Neural cell (in vitro differentiated cells): ENCODE results near the gene TPT1. TPM values are rescaled to one million over a fixed set of nuclear protein-coding genes. Genes with fewer than 3 reads are reported as not detected.

Experiments used
- H2AFZ ChIP-seq: fragments of 200-600, 300-800 bp; sonication (generic), shearing (Covaris generic); 2 replicates; pipeline ENCODE4 v1.6.0; 2014; ENCODE audit warnings: low read depth, mild to moderate bottlenecking, antibody characterized with exemption, low read length, moderate library complexity
- H3F3A ChIP-seq: fragments of 200-600 bp; shearing (Covaris generic); 2 replicates; pipeline ENCODE4 v1.6.1; 2016; ENCODE audit warnings: mild to moderate bottlenecking, moderate library complexity, mixed read lengths, antibody characterized with exemption, low read length; ENCODE audit not compliant: insufficient read depth, poor library complexity, severe bottlenecking
- H3K27ac ChIP-seq: fragments of 200-600, 300-800 bp; sonication (generic), shearing (Covaris generic); 2 replicates; pipeline ENCODE4 v1.5.1; 2014; ENCODE audit warnings: mild to moderate bottlenecking, low read length, moderate library complexity
- H3K27me3 ChIP-seq: fragments of 300-800, 200-600 bp; sonication (generic), shearing (Covaris generic); 2 replicates; pipeline ENCODE4 v1.6.0; 2014; ENCODE audit warnings: mild to moderate bottlenecking, low read depth, low read length, moderate library complexity; ENCODE audit not compliant: insufficient read depth
- H3K36me3 ChIP-seq: fragments of 300-800, 200-600 bp; sonication (generic), shearing (Covaris generic); 2 replicates; pipeline ENCODE4 v1.5.1; 2014; ENCODE audit warnings: mild to moderate bottlenecking, antibody characterized with exemption, low read length, moderate library complexity; ENCODE audit not compliant: insufficient read depth
- H3K4me2 ChIP-seq: fragments of 300-800, 200-600 bp; sonication (generic), shearing (Covaris generic); 2 replicates; pipeline ENCODE4 v1.6.0; 2014; ENCODE audit warnings: mild to moderate bottlenecking, low read length
- H3K4me3 ChIP-seq: fragments of 300-800, 200-600 bp; sonication (generic), shearing (Covaris generic); 2 replicates; pipeline ENCODE4 v1.5.1; 2014; ENCODE audit warnings: mild to moderate bottlenecking, low read length, moderate library complexity
- H3K79me2 ChIP-seq: fragments of 200-600 bp; shearing (Covaris generic); replicated peaks from 2 replicates; pipeline ENCODE4 v1.6.0; 2014; ENCODE audit warnings: mild to moderate bottlenecking, low read length, moderate library complexity; ENCODE audit not compliant: insufficient read depth
- H3K9ac ChIP-seq: fragments of 300-800, 200-600 bp; sonication (generic), shearing (Covaris generic); 2 replicates; pipeline ENCODE4 v1.6.1; 2016; ENCODE audit warnings: mild to moderate bottlenecking, low read length, mixed read lengths
- H3K9me2 ChIP-seq: fragments of 200-600 bp; shearing (Covaris generic); 2 replicates; pipeline ENCODE4 v1.6.1; 2016; ENCODE audit warnings: mild to moderate bottlenecking, low read length, mixed read lengths; ENCODE audit not compliant: insufficient read depth
- H3K9me3 ChIP-seq: fragments of 200-600, 300-800 bp; sonication (generic), shearing (Covaris generic); 2 replicates; pipeline ENCODE4 v1.6.1; 2016; ENCODE audit warnings: mild to moderate bottlenecking, mixed run types, low read length, moderate library complexity, mixed read lengths
- H4K20me1 ChIP-seq: fragments of 200-600 bp; shearing (Covaris generic); 2 replicates; pipeline ENCODE4 v1.6.1; 2016; ENCODE audit warnings: mild to moderate bottlenecking, mixed run types; ENCODE audit not compliant: insufficient read depth
- CTCF ChIP-seq: fragments of 450-650 bp; IDR thresholded peaks from 2 replicates; pipeline ENCODE4 v1.5.1; 2014; ENCODE audit warnings: antibody characterized with exemption, mild to moderate bottlenecking, moderate library complexity; ENCODE audit not compliant: poor library complexity, severe bottlenecking
- EP300 ChIP-seq: fragments of 450-650 bp; conservative IDR thresholded peaks from 2 replicates; pipeline ENCODE4 v1.6.1; 2014; ENCODE audit warnings: antibody characterized with exemption, mild to moderate bottlenecking, moderate library complexity; ENCODE audit not compliant: poor library complexity, severe bottlenecking
- EZH2 ChIP-seq: fragments of 200-600, 300-800 bp; shearing (Covaris generic), sonication (generic); IDR thresholded peaks from 2 replicates; pipeline ENCODE4 v1.6.1; 2014; ENCODE audit warnings: antibody characterized with exemption, low read length, borderline replicate concordance, mild to moderate bottlenecking; ENCODE audit not compliant: insufficient read depth, poor library complexity, severe bottlenecking
- MXI1 ChIP-seq: fragments of 450-650 bp; conservative IDR thresholded peaks from 2 replicates; pipeline ENCODE4 v1.6.1; 2014; ENCODE audit warnings: antibody characterized with exemption, mild to moderate bottlenecking; ENCODE audit not compliant: poor library complexity, severe bottlenecking
- POLR2AphosphoS5 ChIP-seq: IDR thresholded peaks from 2 replicates; pipeline ENCODE4 v1.6.1; 2012
- RAD21 ChIP-seq: fragments of 450-650 bp; conservative IDR thresholded peaks from 2 replicates; pipeline ENCODE4 v1.6.1; 2014; ENCODE audit warnings: antibody characterized with exemption, mild to moderate bottlenecking, moderate library complexity
- SMC3 ChIP-seq: fragments of 450-650 bp; conservative IDR thresholded peaks from 2 replicates; pipeline ENCODE4 v1.6.1; 2014; ENCODE audit warnings: antibody characterized with exemption, mild to moderate bottlenecking, moderate library complexity; ENCODE audit not compliant: poor library complexity
- TAF1 ChIP-seq: IDR thresholded peaks from 2 replicates; pipeline ENCODE4 v1.6.1; 2012; ENCODE audit warnings: low read depth
- polyA plus RNA-seq: library from polyadenylated mRNA; depleted of rRNA; stranded (reverse); fragments of >200 nt; gene quantifications from 2 replicates; pipeline ENCODE4 v1.2.3, GENCODE V29; 2014
- TF ChIP-seq, protein P1 (sequence below): IDR thresholded peaks from 2 replicates; pipeline ENCODE4 v1.6.1; 2012; ENCODE audit warnings: borderline replicate concordance

TPT1 gene
- polyA plus RNA-seq, 1 donor from 2014 or later: 2,071 TPM

GRCh38 chr13:45333251-45333976 lies 7.6 kb downstream of the TPT1 start:
- H3K27ac ChIP-seq: no peak overlapping the region
- no peaks in the 10 kb centered on the region for H4K20me1 ChIP-seq
- no peak overlapping the region for H3K4me3 ChIP-seq
- H2AFZ ChIP-seq: no peak overlapping the region
- H3K36me3 ChIP-seq: peaks cover 1% of the 10 kb centered on the region
- no peaks in the 10 kb centered on the region for H3K27me3 ChIP-seq
- no peak overlapping the region for H3K9ac ChIP-seq
- no peaks in the 10 kb centered on the region for H3F3A ChIP-seq
- H3K9me2 ChIP-seq: no peaks in the 10 kb centered on the region
- H3K4me2 ChIP-seq: no peak overlapping the region
- H3K79me2 ChIP-seq: peaks cover 10% of the 10 kb centered on the region
- no peak for TF ChIP-seq POLR2AphosphoS5
- no peak for TF ChIP-seq EP300
- H3K9me3 ChIP-seq: no peaks in the 10 kb centered on the region

DNA sequence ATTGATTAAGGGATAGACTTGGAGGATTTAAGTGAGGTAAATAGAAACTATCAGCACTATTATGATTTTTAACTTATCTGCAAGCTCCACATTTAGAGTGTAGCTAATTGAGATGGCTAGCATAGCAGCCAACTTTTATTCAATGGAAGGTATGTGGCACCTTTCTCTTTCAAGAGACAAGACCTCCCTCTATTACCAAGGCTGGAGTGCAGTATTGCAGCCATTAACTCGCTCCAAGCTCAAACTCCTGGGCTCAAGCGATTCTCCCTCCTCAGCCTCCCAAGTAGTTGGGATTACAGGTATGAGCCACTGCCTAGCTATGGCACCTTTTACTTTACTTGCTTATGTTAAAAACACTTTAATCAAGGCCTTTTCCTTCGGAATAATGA lies 8.2 kb downstream of the TPT1 start:
- Histone ChIP-seq H3K27ac (no peak overlapping the region), H3K9me3 (no peaks in the 10 kb centered on the region), H3K27me3 (no peaks in the 10 kb centered on the region), H3K36me3 (no peaks in the 10 kb centered on the region), H3K9me2 (no peaks in the 10 kb centered on the region), H4K20me1 (no peaks in the 10 kb centered on the region), H3K79me2 (peaks cover 5% of the 10 kb centered on the region), H2AFZ (no peak overlapping the region), H3F3A (no peaks in the 10 kb centered on the region), H3K4me3 (no peak overlapping the region), H3K4me2 (no peak overlapping the region), H3K9ac (no peak overlapping the region)
- TF ChIP-seq CTCF (no peak), POLR2AphosphoS5 (no peak), EP300 (no peak), EZH2 (no peak), MXI1 (no peak), TAF1 (no peak), SMC3 (no peak), RAD21 (no peak)
- TF ChIP-seq, protein P1, sequence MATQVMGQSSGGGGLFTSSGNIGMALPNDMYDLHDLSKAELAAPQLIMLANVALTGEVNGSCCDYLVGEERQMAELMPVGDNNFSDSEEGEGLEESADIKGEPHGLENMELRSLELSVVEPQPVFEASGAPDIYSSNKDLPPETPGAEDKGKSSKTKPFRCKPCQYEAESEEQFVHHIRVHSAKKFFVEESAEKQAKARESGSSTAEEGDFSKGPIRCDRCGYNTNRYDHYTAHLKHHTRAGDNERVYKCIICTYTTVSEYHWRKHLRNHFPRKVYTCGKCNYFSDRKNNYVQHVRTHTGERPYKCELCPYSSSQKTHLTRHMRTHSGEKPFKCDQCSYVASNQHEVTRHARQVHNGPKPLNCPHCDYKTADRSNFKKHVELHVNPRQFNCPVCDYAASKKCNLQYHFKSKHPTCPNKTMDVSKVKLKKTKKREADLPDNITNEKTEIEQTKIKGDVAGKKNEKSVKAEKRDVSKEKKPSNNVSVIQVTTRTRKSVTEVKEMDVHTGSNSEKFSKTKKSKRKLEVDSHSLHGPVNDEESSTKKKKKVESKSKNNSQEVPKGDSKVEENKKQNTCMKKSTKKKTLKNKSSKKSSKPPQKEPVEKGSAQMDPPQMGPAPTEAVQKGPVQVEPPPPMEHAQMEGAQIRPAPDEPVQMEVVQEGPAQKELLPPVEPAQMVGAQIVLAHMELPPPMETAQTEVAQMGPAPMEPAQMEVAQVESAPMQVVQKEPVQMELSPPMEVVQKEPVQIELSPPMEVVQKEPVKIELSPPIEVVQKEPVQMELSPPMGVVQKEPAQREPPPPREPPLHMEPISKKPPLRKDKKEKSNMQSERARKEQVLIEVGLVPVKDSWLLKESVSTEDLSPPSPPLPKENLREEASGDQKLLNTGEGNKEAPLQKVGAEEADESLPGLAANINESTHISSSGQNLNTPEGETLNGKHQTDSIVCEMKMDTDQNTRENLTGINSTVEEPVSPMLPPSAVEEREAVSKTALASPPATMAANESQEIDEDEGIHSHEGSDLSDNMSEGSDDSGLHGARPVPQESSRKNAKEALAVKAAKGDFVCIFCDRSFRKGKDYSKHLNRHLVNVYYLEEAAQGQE: no peak
